Measurements from ENCODE around the gene CAPZA3.

The CAPZA3 gene

GRCh38 chr12:18731156-18731555 is 6.8 kb upstream of the CAPZA3 start:
- TF ChIP-seq CTCF (conservative IDR thresholded peaks at IDR 0.05) = no peak
- H3K27ac ChIP-seq = no peak overlapping the region

GRCh38 chr12:18747895-18748294 is 10.0 kb downstream of the CAPZA3 start:
- no peak overlapping the region for H3K27ac ChIP-seq
- no peak for TF ChIP-seq CTCF (conservative IDR thresholded peaks at IDR 0.05)

- TF ChIP-seq CTCF (conservative IDR thresholded peaks at IDR 0.05) = no peak
- H3K27ac ChIP-seq = no peak overlapping the region
These were observed 11.6 kb downstream of the CAPZA3 start for GRCh38 chr12:18749386-18749957.

- no peak for TF ChIP-seq CTCF (conservative IDR thresholded peaks at IDR 0.05)
- no peak overlapping the region for H3K27ac ChIP-seq
These were observed 12.2 kb downstream of the CAPZA3 start for GRCh38 chr12:18750085-18750484.

GRCh38 chr12:18751866-18752265 is 13.9 kb downstream of the CAPZA3 start:
- TF ChIP-seq CTCF (conservative IDR thresholded peaks at IDR 0.05) = no peak
- H3K27ac ChIP-seq = no peak overlapping the region

- no peak for TF ChIP-seq CTCF (conservative IDR thresholded peaks at IDR 0.05)
- H3K27ac ChIP-seq = no peak overlapping the region
These were observed 14.5 kb downstream of the CAPZA3 start for GRCh38 chr12:18752280-18752920.

- TF ChIP-seq CTCF (conservative IDR thresholded peaks at IDR 0.05) = no peak
These were observed 15.0 kb downstream of the CAPZA3 start for GRCh38 chr12:18752947-18753346.

More at GRCh38 chr12:18752947-18753346, 15.0 kb downstream of the CAPZA3 start:
- no peak overlapping the region for H3K27ac ChIP-seq
